ENCODE results near the gene ADAMTS6. TPM values are rescaled to one million over a fixed set of nuclear protein-coding genes. Genes with fewer than 3 reads are reported as not detected.

ADAMTS6 gene
- total RNA-seq, 2 experiments from 2014 or later = 2.8 to 4.0 TPM

GRCh38 chr5:65276178-65276890 is 205.4 kb downstream of the ADAMTS6 start:
- no peaks in the 10 kb centered on the region for H3K4me1 Mint-ChIP-seq
- no peak for DNase-seq
- no peaks in the 10 kb centered on the region for H3K9me3 Mint-ChIP-seq (ENCODE audit: low read depth)
- no peak for ATAC-seq
- H3K27ac Mint-ChIP-seq = no peak overlapping the region
- H3K4me3 Mint-ChIP-seq = no peak overlapping the region
- no peaks in the 10 kb centered on the region for H3K36me3 Mint-ChIP-seq
- no peaks in the 10 kb centered on the region for H3K27me3 Mint-ChIP-seq
- CTCF ChIA-PET = no interaction called here

GRCh38 chr5:65271906-65272305 is 209.8 kb downstream of the ADAMTS6 start:
- CTCF ChIA-PET = no interaction called here
- H3K9me3 Mint-ChIP-seq (ENCODE audit: low read depth) = no peaks in the 10 kb centered on the region
- no peak overlapping the region for H3K27ac Mint-ChIP-seq
- no peak for DNase-seq
- no peak overlapping the region for H3K4me3 Mint-ChIP-seq
- no peaks in the 10 kb centered on the region for H3K27me3 Mint-ChIP-seq
- ATAC-seq = no peak
- no peaks in the 10 kb centered on the region for H3K4me1 Mint-ChIP-seq
- no peaks in the 10 kb centered on the region for H3K36me3 Mint-ChIP-seq

- no peaks in the 10 kb centered on the region for H3K4me1 Mint-ChIP-seq
- no peaks in the 10 kb centered on the region for H3K9me3 Mint-ChIP-seq (ENCODE audit: low read depth)
- CTCF ChIA-PET = no interaction called here
- H3K36me3 Mint-ChIP-seq = no peaks in the 10 kb centered on the region
- DNase-seq = no peak
- no peak overlapping the region for H3K27ac Mint-ChIP-seq
- H3K27me3 Mint-ChIP-seq = no peaks in the 10 kb centered on the region
- H3K4me3 Mint-ChIP-seq = no peak overlapping the region
- ATAC-seq = no peak
These were observed 213.2 kb downstream of the ADAMTS6 start for GRCh38 chr5:65268525-65268924.

- H3K4me3 Mint-ChIP-seq = no peak overlapping the region
- no peak for DNase-seq
- no peak for ATAC-seq
- H3K4me1 Mint-ChIP-seq = no peaks in the 10 kb centered on the region
- no peaks in the 10 kb centered on the region for H3K27me3 Mint-ChIP-seq
- CTCF ChIA-PET = no interaction called here
- no peaks in the 10 kb centered on the region for H3K9me3 Mint-ChIP-seq (ENCODE audit: low read depth)
- H3K36me3 Mint-ChIP-seq = peaks cover 2% of the 10 kb centered on the region
- no peak overlapping the region for H3K27ac Mint-ChIP-seq
These were observed 217.3 kb downstream of the ADAMTS6 start for GRCh38 chr5:65264420-65264819.

- Mint-ChIP-seq H3K27ac (no peak overlapping the region), H3K4me3 (no peak overlapping the region), H3K27me3 (no peaks in the 10 kb centered on the region), H3K4me1 (no peaks in the 10 kb centered on the region), H3K36me3 (peaks cover 2% of the 10 kb centered on the region), H3K9me3 (ENCODE audit: low read depth) (peaks cover 2% of the 10 kb centered on the region)
- no peak for DNase-seq
- ATAC-seq = no peak
- CTCF ChIA-PET = interaction anchor here (0.6 kb wide), 1 partner anchor 101 kb away, joined by 3 read pairs; no protein-coding TSS in a partner anchor
These were observed 218.4 kb downstream of the ADAMTS6 start for GRCh38 chr5:65263321-65263720.

- no peaks in the 10 kb centered on the region for H3K4me1 Mint-ChIP-seq
- DNase-seq = no peak
- peaks cover 2% of the 10 kb centered on the region for H3K36me3 Mint-ChIP-seq
- no peak overlapping the region for H3K27ac Mint-ChIP-seq
- no peak overlapping the region for H3K4me3 Mint-ChIP-seq
- ATAC-seq = no peak
- peaks cover 2% of the 10 kb centered on the region for H3K9me3 Mint-ChIP-seq (ENCODE audit: low read depth)
- no peaks in the 10 kb centered on the region for H3K27me3 Mint-ChIP-seq
- CTCF ChIA-PET = no interaction called here
These were observed 219.1 kb downstream of the ADAMTS6 start for GRCh38 chr5:65262649-65263059.

GRCh38 chr5:65262096-65262495 is 219.6 kb downstream of the ADAMTS6 start:
- CTCF ChIA-PET = interaction anchor here (1.6 kb wide), 1 partner anchor 207 kb away, joined by 3 read pairs; no protein-coding TSS in a partner anchor
- Mint-ChIP-seq H3K27me3 (no peaks in the 10 kb centered on the region), H3K36me3 (peaks cover 2% of the 10 kb centered on the region), H3K9me3 (ENCODE audit: low read depth) (peaks cover 2% of the 10 kb centered on the region), H3K27ac (no peak overlapping the region), H3K4me3 (no peak overlapping the region), H3K4me1 (no peaks in the 10 kb centered on the region)
- DNase-seq = no peak
- ATAC-seq = no peak

GRCh38 chr5:65261499-65261898 is 220.2 kb downstream of the ADAMTS6 start:
- CTCF ChIA-PET = interaction anchor here (1.6 kb wide), 1 partner anchor 208 kb away, joined by 3 read pairs; no protein-coding TSS in a partner anchor
- H3K36me3 Mint-ChIP-seq = peaks cover 2% of the 10 kb centered on the region
- H3K27me3 Mint-ChIP-seq = no peaks in the 10 kb centered on the region

GRCh38 chr5:65255294-65255693 is 226.4 kb downstream of the ADAMTS6 start:
- CTCF ChIA-PET = no interaction called here
- ATAC-seq = no peak
- Mint-ChIP-seq H3K36me3 (peaks cover 2% of the 10 kb centered on the region), H3K27me3 (no peaks in the 10 kb centered on the region), H3K4me1 (no peaks in the 10 kb centered on the region), H3K4me3 (no peak overlapping the region), H3K9me3 (ENCODE audit: low read depth) (peaks cover 2% of the 10 kb centered on the region), H3K27ac (no peak overlapping the region)
- no peak for DNase-seq

More at GRCh38 chr5:65261499-65261898, 220.2 kb downstream of the ADAMTS6 start:
- H3K9me3 Mint-ChIP-seq (ENCODE audit: low read depth) = peaks cover 2% of the 10 kb centered on the region
- no peak overlapping the region for H3K4me3 Mint-ChIP-seq
- DNase-seq (no peak), ATAC-seq (no peak)
- no peak overlapping the region for H3K27ac Mint-ChIP-seq
- H3K4me1 Mint-ChIP-seq = no peaks in the 10 kb centered on the region

GRCh38 chr5:65252977-65253376 is 228.7 kb downstream of the ADAMTS6 start:
- Mint-ChIP-seq H3K9me3 (ENCODE audit: low read depth) (no peaks in the 10 kb centered on the region), H3K4me3 (no peak overlapping the region), H3K27ac (no peak overlapping the region), H3K27me3 (no peaks in the 10 kb centered on the region), H3K36me3 (no peaks in the 10 kb centered on the region), H3K4me1 (no peaks in the 10 kb centered on the region)
- CTCF ChIA-PET = no interaction called here
- DNase-seq = no peak
- ATAC-seq = no peak

GRCh38 chr5:65248896-65249295 is 232.8 kb downstream of the ADAMTS6 start:
- Mint-ChIP-seq H3K27me3 (no peaks in the 10 kb centered on the region), H3K4me3 (no peak overlapping the region), H3K4me1 (no peaks in the 10 kb centered on the region), H3K27ac (no peak overlapping the region), H3K9me3 (ENCODE audit: low read depth) (no peaks in the 10 kb centered on the region), H3K36me3 (no peaks in the 10 kb centered on the region)
- CTCF ChIA-PET = no interaction called here
- DNase-seq (no peak), ATAC-seq (no peak)

- Mint-ChIP-seq H3K9me3 (ENCODE audit: low read depth) (no peaks in the 10 kb centered on the region), H3K27ac (no peak overlapping the region), H3K4me1 (no peaks in the 10 kb centered on the region), H3K36me3 (no peaks in the 10 kb centered on the region), H3K27me3 (no peaks in the 10 kb centered on the region), H3K4me3 (no peak overlapping the region)
- no peak for ATAC-seq
- no peak for DNase-seq
- CTCF ChIA-PET = no interaction called here
These were observed 234.1 kb downstream of the ADAMTS6 start for GRCh38 chr5:65247594-65247993.

- Mint-ChIP-seq H3K4me3 (no peak overlapping the region), H3K27ac (no peak overlapping the region), H3K36me3 (no peaks in the 10 kb centered on the region), H3K9me3 (ENCODE audit: low read depth) (no peaks in the 10 kb centered on the region), H3K4me1 (no peaks in the 10 kb centered on the region), H3K27me3 (no peaks in the 10 kb centered on the region)
- DNase-seq = no peak
- ATAC-seq = no peak
- CTCF ChIA-PET = no interaction called here
These were observed 235.0 kb downstream of the ADAMTS6 start for GRCh38 chr5:65246741-65247140.

- Mint-ChIP-seq H3K4me3 (no peak overlapping the region), H3K36me3 (no peaks in the 10 kb centered on the region), H3K9me3 (ENCODE audit: low read depth) (no peaks in the 10 kb centered on the region), H3K27ac (no peak overlapping the region), H3K4me1 (no peaks in the 10 kb centered on the region), H3K27me3 (no peaks in the 10 kb centered on the region)
- CTCF ChIA-PET = interaction anchor here (0.9 kb wide), 1 partner anchor 239 kb away, joined by 3 read pairs; no protein-coding TSS in a partner anchor
- DNase-seq (no peak), ATAC-seq (no peak)
These were observed 237.7 kb downstream of the ADAMTS6 start for GRCh38 chr5:65244031-65244430.
